NCI-H128 (cell line): ENCODE data around the gene CELSR3.

ENCODE experiments used
- DNase-seq: peaks from one replicate; lab custom pipeline; 2025; ENCODE audit not compliant: unreplicated experiment; lab: John Stamatoyannopoulos, UW

Gene CELSR3

DNA sequence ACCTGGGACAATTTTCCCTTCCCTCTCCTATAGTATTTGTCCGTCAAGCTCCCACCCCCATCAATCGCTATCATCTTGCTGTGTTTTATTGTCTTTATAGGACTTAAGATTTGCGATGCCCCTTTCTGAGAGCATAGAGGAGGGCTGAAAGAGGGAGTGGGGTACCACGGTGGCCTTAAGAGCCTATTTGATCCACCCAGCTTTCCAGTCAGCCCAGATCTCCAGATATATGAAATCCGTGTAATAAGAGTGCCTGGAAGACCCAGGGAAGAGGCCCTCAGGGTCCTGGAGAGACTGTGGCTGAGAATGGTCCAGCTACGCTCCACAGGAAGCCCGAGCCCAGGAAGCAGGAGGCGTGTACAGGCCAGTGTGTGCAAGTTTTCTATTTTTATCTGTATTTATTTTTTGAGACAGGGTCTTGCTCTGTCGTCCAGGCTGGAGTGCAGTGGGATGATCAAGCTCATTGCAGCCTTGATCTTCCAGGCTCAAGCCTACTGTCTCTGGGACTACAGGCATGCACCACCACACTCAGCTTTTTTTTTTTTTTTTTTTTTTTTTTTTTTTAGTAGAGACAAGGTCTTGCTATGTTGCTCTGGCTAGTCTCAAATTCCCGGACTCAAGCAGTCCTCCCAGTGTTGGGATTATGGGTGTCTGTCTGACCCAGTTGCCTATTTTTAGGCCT lies 24.0 kb upstream of the CELSR3 start:
- no peak for DNase-seq

GRCh38 chr3:48685603-48686511 lies 23.2 kb upstream of the CELSR3 start, which contains the start of gene NCKIPSD:
TSS of gene NCKIPSD (minus strand) at chr3:48685915. CDS start at chr3:48685807, 108 bp downstream.
- DNase-seq, result peak; percentile 61

GRCh38 chr3:48685293-48685602 lies 22.6 kb upstream of the CELSR3 start:
- DNase-seq, result no peak

DNA sequence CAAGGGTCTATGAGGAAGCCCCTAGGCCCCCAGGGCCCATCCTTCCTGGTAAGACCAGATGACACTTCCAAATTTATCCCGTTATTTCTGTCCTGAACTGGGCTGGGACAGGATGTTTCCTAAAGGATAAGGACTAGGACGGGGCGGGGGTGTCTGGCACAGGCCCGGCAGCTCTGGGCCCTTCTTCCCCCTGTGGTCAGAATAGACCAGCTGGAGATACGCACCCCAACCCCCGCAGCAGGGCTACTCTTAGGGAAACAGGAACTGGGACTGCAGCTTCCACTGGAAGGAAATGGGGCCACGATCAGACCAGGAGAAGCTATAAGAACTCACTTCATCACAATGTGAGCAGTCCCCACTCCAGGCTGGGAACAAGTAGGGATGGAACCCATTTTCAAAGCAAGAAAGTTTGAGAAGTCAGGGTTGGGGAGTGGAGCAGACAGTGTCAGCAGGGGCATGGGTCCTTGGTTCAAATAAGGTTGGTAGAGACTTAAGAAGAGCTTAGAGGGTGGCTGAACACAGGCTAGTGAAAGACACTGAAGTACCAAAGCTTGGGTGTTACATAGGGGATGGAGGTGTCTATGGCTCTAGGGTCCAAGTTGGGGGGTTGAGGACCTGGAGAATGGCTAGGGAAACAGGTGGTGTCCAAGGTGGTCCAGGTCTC lies 21.9 kb upstream of the CELSR3 start:
- no peak for DNase-seq

- no peak for DNase-seq
These were observed 21.3 kb upstream of the CELSR3 start for GRCh38 chr3:48684054-48684349.

DNA sequence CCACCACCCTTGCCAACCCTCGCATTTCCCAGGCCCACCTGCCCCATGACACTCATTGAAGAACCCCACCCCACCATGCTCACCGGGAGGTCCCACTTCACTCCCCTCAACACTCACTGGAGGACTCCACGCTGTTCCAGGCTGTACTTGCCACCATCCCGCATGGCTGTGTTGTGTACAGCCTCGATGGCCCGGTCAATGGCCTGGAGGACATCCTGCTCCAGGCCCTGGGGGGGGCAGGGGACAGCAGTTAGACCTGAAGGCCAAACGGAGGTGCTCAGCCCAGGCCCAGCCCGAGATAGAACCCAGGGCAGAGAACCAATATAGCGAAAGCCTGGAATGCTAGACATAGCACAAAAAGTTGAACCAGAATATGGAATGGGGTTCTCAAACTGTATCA lies 20.1 kb upstream of the CELSR3 start:
- DNase-seq, result no peak

DNA sequence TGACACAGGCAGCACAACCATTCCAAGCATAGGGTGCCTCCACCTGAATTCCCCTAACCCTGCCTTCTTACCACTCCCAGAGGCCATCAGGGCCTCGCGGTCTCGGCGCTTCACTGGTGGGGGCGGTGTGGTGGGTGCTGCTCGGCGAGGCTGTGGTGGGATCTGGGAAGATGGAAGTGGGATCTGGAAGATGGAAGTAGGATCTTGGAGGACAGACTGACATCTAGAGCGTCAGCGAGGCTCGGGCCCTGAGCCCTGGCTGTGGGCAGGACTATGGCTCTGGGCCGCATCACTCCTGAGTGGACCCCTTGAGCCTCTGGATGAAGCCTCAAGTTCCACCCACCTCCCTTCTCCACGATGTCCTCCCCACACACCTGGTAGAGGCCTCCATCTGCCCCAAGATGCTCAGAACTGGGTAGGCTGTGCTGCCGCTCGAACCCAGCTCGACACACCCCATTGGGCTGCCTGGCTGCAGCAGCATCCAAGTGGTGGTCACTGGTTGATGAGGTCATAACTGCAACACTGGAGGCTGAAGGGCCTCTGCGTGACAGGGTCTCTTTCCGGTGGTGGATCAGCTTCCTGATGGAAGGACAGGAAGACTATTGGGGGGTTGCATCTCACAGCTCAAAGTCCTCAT lies 19.4 kb upstream of the CELSR3 start:
- no peak for DNase-seq

GRCh38 chr3:48681541-48681880 lies 18.8 kb upstream of the CELSR3 start:
- no peak for DNase-seq

DNA sequence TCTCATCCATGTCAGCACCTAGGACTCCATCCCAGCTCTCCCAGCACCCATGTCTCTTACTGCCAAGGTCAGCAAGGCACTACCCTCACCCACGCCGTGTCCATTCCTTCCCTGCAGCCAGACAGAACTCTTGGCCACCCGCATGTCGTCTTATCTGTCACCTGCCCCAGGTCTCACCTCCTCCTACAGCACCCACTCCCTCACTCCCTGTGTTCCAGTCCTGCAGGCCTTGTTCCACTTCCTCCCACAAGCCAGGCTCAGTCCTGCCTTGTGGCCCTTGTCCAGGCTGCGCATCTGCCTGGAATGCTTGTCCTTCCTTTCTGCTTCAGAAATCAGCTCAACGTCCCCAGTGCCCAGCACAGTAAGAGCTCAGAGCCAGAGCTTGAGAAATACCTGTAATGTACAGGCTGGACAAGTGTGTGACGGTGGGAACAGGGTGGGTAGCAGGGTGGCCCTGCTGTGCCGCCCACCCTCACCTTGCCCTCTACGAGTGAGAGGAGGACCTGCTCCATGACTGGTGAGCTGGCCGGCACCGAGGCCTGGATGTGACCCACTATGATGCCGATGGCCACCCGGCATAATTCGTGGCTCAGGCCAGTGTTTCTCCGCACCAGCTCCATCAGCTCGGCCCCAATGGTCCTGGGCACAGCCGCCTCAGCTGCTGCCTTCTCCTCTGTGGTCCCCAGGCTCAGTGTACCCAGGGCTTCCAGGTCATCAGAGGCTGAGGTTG lies 18.3 kb upstream of the CELSR3 start:
- no peak for DNase-seq

GRCh38 chr3:48679411-48680391 lies 17.0 kb upstream of the CELSR3 start:
- DNase-seq, result no peak

GRCh38 chr3:48678566-48679380 lies 16.1 kb upstream of the CELSR3 start:
- no peak for DNase-seq

DNA sequence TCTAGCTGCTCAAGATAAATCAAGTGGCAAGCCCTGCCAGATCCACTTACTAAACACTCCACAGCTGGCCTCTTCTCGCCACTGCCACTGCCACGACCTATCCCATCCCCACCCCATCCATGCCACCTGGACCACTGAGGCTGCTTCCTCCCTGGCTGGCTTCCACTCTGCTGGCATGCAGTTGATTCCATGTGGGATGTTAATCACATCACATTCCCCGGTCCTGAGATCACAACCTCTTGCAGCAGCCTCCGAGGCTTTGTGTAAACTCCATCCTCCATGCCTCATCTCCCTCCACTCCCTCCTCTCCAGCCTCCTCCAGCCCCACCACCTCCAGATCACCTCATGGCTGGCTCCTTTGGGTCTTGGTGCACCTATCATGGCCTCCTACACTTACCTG lies 15.4 kb upstream of the CELSR3 start:
- no peak for DNase-seq

DNA sequence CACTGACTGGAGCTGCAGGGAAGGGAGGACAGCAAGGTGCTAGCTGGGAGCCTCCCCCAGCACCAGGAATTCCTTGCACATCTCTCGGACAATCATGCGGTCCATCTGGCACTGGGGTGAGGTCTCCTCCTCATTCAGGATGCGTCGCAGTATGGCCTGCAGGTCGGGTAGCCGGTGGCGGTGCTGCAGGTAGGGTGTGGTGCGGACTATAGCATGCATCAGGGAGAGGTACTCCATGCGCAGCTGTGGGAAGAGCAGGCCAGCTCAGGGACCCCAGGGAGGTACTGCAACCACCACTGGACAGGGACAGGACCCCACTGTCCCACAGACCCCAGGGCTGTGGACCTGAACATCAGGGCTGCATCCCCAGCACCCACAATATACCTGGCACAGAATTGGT lies 11.8 kb upstream of the CELSR3 start:
- no peak for DNase-seq

DNA sequence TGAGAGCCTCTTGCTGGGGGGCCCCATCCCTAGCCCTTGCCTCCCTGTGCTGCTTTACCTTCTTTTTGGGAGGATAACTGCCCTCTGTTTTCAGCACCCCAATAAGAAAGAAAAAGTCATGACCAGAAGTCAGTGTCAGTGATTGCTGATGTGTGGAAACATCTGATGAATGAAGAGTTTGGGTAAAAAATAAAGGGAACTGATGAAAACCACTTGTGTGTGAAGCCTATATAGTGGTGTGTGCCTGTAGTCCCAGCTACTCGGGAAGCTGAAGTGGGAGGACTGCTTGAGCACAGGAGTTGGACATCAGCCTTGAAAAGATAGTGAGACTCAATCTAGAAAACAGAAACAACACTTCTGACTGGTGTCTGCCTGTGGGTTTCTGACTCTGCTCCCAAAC lies 9.8 kb upstream of the CELSR3 start:
- no peak for DNase-seq

DNA sequence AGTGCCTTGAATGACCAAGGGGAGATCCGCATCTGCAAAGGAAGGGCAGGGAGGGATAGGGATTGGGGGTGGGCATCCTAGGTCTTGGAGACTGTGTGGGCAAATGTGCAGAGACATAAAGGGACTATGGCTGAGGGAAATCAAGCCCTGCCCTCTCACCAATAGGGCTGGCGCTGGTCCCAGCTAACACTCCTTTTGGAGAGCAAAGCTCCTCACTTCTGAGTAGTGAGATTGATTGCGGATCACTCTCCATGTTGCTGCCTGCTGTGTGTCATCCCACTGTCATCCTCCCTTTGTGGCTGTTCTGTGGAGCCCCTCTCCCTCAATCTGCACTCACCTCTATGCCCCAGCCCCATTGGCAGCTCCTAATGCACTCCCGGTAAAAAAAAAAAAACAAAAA lies 2.2 kb upstream of the CELSR3 start:
- no peak for DNase-seq

DNA sequence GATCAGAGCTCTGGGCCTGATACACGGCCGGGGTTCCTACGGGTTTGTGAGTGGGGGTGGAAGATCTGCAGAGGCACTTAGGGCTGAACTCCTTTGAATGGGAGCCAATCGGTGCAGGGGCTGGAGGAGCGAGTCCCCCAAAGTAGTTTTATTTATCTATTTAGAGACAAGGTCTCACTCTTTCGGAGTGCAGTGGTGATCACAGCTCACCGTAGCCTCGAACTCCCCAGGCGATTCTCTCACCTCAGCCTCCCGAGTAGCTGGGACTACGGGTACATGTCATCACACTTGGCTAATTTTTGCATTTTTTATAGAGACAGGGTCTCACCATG lies 1.6 kb upstream of the CELSR3 start:
- no peak for DNase-seq

- DNase-seq, result peak; percentile 89
These were observed 1.0 kb upstream of the CELSR3 start for GRCh38 chr3:48663489-48664312.

DNA sequence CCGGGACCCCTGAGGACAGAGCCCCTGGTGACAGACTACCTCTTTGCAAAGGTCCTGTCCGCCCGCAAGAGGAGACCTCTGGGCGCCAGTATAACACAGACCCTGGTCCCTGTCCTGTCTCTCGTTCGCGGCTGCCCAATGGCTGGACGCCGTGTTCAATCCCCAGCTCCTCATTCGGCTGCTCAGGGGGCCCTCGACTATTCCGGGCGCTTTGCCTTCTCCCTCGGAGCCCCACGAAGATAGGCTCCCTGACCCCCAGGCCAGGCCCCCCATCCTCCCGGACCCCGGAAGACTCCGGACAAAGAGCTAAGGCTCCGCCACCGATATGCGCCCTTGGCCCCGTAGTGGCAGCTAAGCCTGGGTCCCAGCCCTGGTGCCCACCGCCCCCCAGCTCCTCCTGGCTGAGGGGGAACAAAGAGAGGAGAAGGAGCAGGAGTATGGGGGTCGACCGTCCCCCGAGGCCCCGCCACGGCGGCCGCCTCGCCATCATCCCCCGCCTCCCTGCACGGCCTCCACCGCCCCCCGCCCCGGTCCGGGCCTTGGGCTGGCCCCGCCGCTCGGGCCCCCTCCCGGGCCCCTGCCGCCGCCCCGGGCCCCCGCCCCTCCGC lies 437 bp downstream of the CELSR3 start:
- DNase-seq, result no peak
